Breast epithelium (tissue), 3 donors: ENCODE results near the gene SLC35A1.

ENCODE experiments used
- POLR2A ChIP-seq: fragments of 450-650 bp; IDR thresholded peaks from one replicate; pipeline ENCODE4 v1.6.1; 2016; ENCODE audit warnings: antibody characterized with exemption, mild to moderate bottlenecking, moderate library complexity
- TF ChIP-seq, protein P1 (sequence below), 3 donors: fragments of 450-650 bp; IDR thresholded peaks; one replicate each; pipeline ENCODE4 v1.5.1; 2016 to 2017; ENCODE audit warnings: antibody characterized with exemption in 3 of 3, mild to moderate bottlenecking in 3 of 3, moderate library complexity in 3 of 3

DNA sequence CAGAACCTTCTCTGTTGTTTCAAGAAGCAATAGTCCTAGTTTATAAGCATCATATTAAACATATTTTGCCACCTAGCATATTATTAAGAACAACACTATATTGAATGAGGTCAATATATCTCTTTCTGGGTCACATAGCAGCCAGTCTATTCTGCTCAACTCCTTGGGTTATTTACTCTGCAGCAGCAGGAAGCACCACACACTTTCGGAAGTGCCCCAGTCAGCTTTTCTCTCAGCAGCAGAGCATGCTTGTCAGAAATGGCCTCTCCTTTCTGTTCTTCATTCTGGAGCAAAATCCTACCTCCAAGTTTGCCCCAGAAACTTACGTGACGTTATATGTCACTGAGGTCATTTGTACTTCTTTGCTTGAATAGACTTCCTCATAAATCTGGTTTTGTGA lies 42.3 kb upstream of the SLC35A1 start:
- TF ChIP-seq, protein P1, sequence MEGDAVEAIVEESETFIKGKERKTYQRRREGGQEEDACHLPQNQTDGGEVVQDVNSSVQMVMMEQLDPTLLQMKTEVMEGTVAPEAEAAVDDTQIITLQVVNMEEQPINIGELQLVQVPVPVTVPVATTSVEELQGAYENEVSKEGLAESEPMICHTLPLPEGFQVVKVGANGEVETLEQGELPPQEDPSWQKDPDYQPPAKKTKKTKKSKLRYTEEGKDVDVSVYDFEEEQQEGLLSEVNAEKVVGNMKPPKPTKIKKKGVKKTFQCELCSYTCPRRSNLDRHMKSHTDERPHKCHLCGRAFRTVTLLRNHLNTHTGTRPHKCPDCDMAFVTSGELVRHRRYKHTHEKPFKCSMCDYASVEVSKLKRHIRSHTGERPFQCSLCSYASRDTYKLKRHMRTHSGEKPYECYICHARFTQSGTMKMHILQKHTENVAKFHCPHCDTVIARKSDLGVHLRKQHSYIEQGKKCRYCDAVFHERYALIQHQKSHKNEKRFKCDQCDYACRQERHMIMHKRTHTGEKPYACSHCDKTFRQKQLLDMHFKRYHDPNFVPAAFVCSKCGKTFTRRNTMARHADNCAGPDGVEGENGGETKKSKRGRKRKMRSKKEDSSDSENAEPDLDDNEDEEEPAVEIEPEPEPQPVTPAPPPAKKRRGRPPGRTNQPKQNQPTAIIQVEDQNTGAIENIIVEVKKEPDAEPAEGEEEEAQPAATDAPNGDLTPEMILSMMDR (IDR thresholded peaks at IDR 0.05): no peak
- TF ChIP-seq POLR2A: no peak
